Colonic mucosa (tissue), 4 donors: ENCODE data around the gene CNTNAP3B. TPM values are rescaled to one million over a fixed set of nuclear protein-coding genes. Genes with fewer than 3 reads are reported as not detected.
"Not testable (repeated sequence)": the region's sequence is repeated elsewhere in the genome, so short reads cannot be mapped to it uniquely, and the experiment has no call there.

Source experiments
- DNase-seq: peaks from one replicate; pipeline ENCODE4 v3.0.0-alpha.2; 2020
- H3K27ac ChIP-seq: fragments of 200-600 bp; one replicate; pipeline ENCODE4 v1.8.0; 2021
- H3K27me3 ChIP-seq: fragments of 200-600 bp; one replicate; pipeline ENCODE4 v1.8.0; 2021
- H3K36me3 ChIP-seq: fragments of 200-600 bp; one replicate; pipeline ENCODE4 v1.8.0; 2021
- H3K4me1 ChIP-seq: fragments of 200-600 bp; one replicate; pipeline ENCODE4 v1.8.0; 2021; ENCODE audit warnings: mild to moderate bottlenecking
- H3K4me3 ChIP-seq: fragments of 200-600 bp; one replicate; pipeline ENCODE4 v1.8.0; 2021
- H3K9ac ChIP-seq, 2 donors: one replicate each; pipeline ENCODE4 v1.7.0; 2013; ENCODE audit warnings: control low read depth in 2 of 2, low read depth in 2 of 2, low read length in 2 of 2
- H3K9me3 ChIP-seq: fragments of 200-600 bp; one replicate; pipeline ENCODE4 v1.8.0; 2021
- intact Hi-C: fragments of 100-400 bp; cut with DNase I; formaldehyde crosslinking; loops from one replicate; pipeline ENCODE4 v1.14.1; 2022
- total RNA-seq, 2 donors: library from RNA; stranded (reverse); fragmentation: NEBNext Ultra II Directional in 1 of 2; extraction: Animal tissue kit (Norgen Biotek cat#: 25700) in 1 of 2; gene quantifications; one replicate each; pipeline ENCODE4 v1.2.1, GENCODE V29; 2021
- donor health status: healthy.
- donor health status: DM: no; HTN: no; CAD: no.
- donor health status: DM: no; HTN: no; CAD: no.

CNTNAP3B gene
- total RNA-seq = 1 to 10 TPM; 1.1 to 2.5 TPM

GRCh38 chr9:42129073-42129729 is at the start of gene CNTNAP3B:
Gene CNTNAP3B, minus strand, starts transcription at chr9:42129426. Its CDS starts 332 bp downstream, at chr9:42129094.
- H3K4me1 ChIP-seq, H3K36me3 ChIP-seq, H3K4me3 ChIP-seq, H3K9ac ChIP-seq, H3K27me3 ChIP-seq, intact Hi-C loops, H3K9me3 ChIP-seq, DNase-seq, H3K27ac ChIP-seq: not testable (repeated sequence)

GRCh38 chr9:42160299-42160698 is 31.1 kb upstream of the CNTNAP3B start:
- peak; percentile 18 for DNase-seq
- H3K9ac ChIP-seq = not testable (repeated sequence)

GRCh38 chr9:42127056-42127841 is 2.0 kb downstream of the CNTNAP3B start:
- H3K27me3 ChIP-seq, H3K9ac ChIP-seq, H3K36me3 ChIP-seq, DNase-seq, H3K9me3 ChIP-seq, H3K4me3 ChIP-seq, H3K4me1 ChIP-seq, intact Hi-C loops, H3K27ac ChIP-seq: not testable (repeated sequence)

More at GRCh38 chr9:42160299-42160698, 31.1 kb upstream of the CNTNAP3B start:
- H3K4me1 ChIP-seq, H3K27me3 ChIP-seq, H3K9me3 ChIP-seq, H3K27ac ChIP-seq, H3K4me3 ChIP-seq, intact Hi-C loops, H3K36me3 ChIP-seq: not testable (repeated sequence)

GRCh38 chr9:42121007-42121406 is 8.2 kb downstream of the CNTNAP3B start:
- H3K9ac ChIP-seq, H3K4me1 ChIP-seq, H3K4me3 ChIP-seq, H3K36me3 ChIP-seq, DNase-seq, H3K27ac ChIP-seq, H3K9me3 ChIP-seq, H3K27me3 ChIP-seq, intact Hi-C loops: not testable (repeated sequence)

- H3K36me3 ChIP-seq, DNase-seq, H3K9ac ChIP-seq, intact Hi-C loops, H3K27me3 ChIP-seq, H3K4me3 ChIP-seq, H3K9me3 ChIP-seq, H3K4me1 ChIP-seq, H3K27ac ChIP-seq: not testable (repeated sequence)
Measured at GRCh38 chr9:42095929-42096328, 33.3 kb downstream of the CNTNAP3B start.

GRCh38 chr9:42084559-42084952 is 44.7 kb downstream of the CNTNAP3B start:
- intact Hi-C loops, H3K9ac ChIP-seq, H3K36me3 ChIP-seq, H3K4me1 ChIP-seq, H3K27ac ChIP-seq, H3K9me3 ChIP-seq, DNase-seq, H3K4me3 ChIP-seq, H3K27me3 ChIP-seq: not testable (repeated sequence)

GRCh38 chr9:42083877-42084558 is 45.2 kb downstream of the CNTNAP3B start:
- H3K27me3 ChIP-seq, H3K4me3 ChIP-seq, H3K9me3 ChIP-seq, H3K9ac ChIP-seq, H3K27ac ChIP-seq, DNase-seq, H3K4me1 ChIP-seq, H3K36me3 ChIP-seq, intact Hi-C loops: not testable (repeated sequence)

- H3K27me3 ChIP-seq, H3K4me3 ChIP-seq, H3K9me3 ChIP-seq, H3K36me3 ChIP-seq, H3K9ac ChIP-seq, intact Hi-C loops, H3K27ac ChIP-seq, H3K4me1 ChIP-seq, DNase-seq: not testable (repeated sequence)
Measured at GRCh38 chr9:42080376-42080775, 48.9 kb downstream of the CNTNAP3B start.

- intact Hi-C loops = not testable (repeated sequence)
Measured at GRCh38 chr9:42074868-42075267, 54.4 kb downstream of the CNTNAP3B start.

GRCh38 chr9:42071026-42071425 is 58.2 kb downstream of the CNTNAP3B start:
- H3K27ac ChIP-seq, H3K9ac ChIP-seq, DNase-seq, intact Hi-C loops, H3K4me1 ChIP-seq, H3K4me3 ChIP-seq, H3K36me3 ChIP-seq, H3K27me3 ChIP-seq, H3K9me3 ChIP-seq: not testable (repeated sequence)

More at GRCh38 chr9:42074868-42075267, 54.4 kb downstream of the CNTNAP3B start:
- H3K4me1 ChIP-seq, H3K27me3 ChIP-seq, H3K9ac ChIP-seq, H3K9me3 ChIP-seq, DNase-seq, H3K4me3 ChIP-seq, H3K36me3 ChIP-seq, H3K27ac ChIP-seq: not testable (repeated sequence)

GRCh38 chr9:42070035-42070799 is 59.0 kb downstream of the CNTNAP3B start:
- intact Hi-C loops, DNase-seq, H3K27ac ChIP-seq, H3K9ac ChIP-seq, H3K4me3 ChIP-seq, H3K9me3 ChIP-seq, H3K36me3 ChIP-seq, H3K27me3 ChIP-seq, H3K4me1 ChIP-seq: not testable (repeated sequence)

GRCh38 chr9:42053874-42054273 is 75.4 kb downstream of the CNTNAP3B start:
- H3K9ac ChIP-seq, H3K27ac ChIP-seq, H3K27me3 ChIP-seq, H3K9me3 ChIP-seq, DNase-seq, intact Hi-C loops, H3K4me1 ChIP-seq, H3K36me3 ChIP-seq, H3K4me3 ChIP-seq: not testable (repeated sequence)

GRCh38 chr9:42050701-42051100 is 78.5 kb downstream of the CNTNAP3B start:
- intact Hi-C loops, H3K9me3 ChIP-seq, H3K36me3 ChIP-seq, H3K9ac ChIP-seq, H3K4me1 ChIP-seq, H3K27me3 ChIP-seq, H3K27ac ChIP-seq, DNase-seq, H3K4me3 ChIP-seq: not testable (repeated sequence)
